ENCODE results near the gene H2BK1. TPM values are rescaled to one million over a fixed set of nuclear protein-coding genes. Genes with fewer than 3 reads are reported as not detected.

Gene H2BK1
- total RNA-seq, 2 donors from 2014 or later: not detected

DNA sequence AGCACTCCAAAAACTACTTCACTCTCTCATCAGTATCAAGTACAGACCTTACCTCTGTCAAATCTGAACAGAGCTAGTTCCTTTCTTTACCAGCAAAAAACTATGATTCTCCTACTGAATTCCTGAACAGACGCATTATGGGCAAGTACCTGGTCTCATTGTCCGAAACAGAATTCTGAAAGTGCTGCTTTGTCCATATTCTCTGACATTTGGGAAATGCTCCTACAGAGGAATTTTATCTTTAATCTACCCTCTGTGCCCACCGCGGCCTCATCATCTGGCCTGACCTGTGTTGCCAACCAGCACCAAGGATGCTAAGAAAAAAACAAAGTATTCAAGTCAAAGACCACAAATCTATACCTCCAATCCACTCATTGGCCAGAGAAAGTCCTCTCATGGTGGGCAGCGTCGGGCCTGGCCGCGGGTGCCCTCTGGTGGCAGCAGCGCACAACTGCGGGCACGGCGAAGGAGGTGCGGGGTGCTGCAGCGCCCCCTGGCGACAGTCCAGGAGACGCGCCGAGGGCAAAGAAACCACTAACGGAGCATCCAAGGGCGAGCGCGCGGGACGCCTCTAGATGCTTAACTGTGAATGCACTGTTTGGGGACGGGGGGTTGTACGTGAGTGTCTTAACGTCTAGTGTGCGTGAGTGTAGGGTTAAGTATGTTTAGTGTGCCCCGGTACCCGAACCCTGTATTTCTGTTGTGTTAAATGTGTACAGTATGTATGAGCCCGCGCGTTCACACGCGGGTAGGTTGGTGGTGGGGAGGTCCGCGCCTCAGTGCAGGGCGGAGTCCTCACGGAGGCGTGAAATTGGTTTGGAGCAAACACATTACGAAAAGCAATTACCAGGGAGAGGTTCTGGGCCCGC, 37.8 kb downstream of the H2BK1 start:
- no peak overlapping the region for H3K4me3 ChIP-seq
- peaks cover 0 to 17% of the 10 kb centered on the region in 2 donors for H3K27me3 ChIP-seq
- H3K9me3 ChIP-seq: no peaks in the 10 kb centered on the region
- ATAC-seq: peak; percentile 86
- peaks cover 10% of the 10 kb centered on the region for H3K4me1 ChIP-seq
- peak; percentile 74 to 83 (median 79) for DNase-seq
- H3K36me3 ChIP-seq (replicated peaks in 1 of 2; ENCODE audit: insufficient read depth in 1 of 2, low read depth in 2 of 2): no peaks in the 10 kb centered on the region
- TF ChIP-seq POLR2A (IDR thresholded peaks at IDR 0.05): no peak
- TF ChIP-seq, protein P1, sequence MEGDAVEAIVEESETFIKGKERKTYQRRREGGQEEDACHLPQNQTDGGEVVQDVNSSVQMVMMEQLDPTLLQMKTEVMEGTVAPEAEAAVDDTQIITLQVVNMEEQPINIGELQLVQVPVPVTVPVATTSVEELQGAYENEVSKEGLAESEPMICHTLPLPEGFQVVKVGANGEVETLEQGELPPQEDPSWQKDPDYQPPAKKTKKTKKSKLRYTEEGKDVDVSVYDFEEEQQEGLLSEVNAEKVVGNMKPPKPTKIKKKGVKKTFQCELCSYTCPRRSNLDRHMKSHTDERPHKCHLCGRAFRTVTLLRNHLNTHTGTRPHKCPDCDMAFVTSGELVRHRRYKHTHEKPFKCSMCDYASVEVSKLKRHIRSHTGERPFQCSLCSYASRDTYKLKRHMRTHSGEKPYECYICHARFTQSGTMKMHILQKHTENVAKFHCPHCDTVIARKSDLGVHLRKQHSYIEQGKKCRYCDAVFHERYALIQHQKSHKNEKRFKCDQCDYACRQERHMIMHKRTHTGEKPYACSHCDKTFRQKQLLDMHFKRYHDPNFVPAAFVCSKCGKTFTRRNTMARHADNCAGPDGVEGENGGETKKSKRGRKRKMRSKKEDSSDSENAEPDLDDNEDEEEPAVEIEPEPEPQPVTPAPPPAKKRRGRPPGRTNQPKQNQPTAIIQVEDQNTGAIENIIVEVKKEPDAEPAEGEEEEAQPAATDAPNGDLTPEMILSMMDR (IDR thresholded peaks at IDR 0.05): peak; percentile 100
- H3K27ac ChIP-seq: no peak overlapping the region
- intact Hi-C loops (cut with DNase I): loop anchor here (2.0 kb wide), 1 partner anchor 50 kb away; no protein-coding TSS in a partner anchor
- WGBS, 2 donors: 14 to 15% methylated on average over 42 of the region's 42 CpGs

DNA sequence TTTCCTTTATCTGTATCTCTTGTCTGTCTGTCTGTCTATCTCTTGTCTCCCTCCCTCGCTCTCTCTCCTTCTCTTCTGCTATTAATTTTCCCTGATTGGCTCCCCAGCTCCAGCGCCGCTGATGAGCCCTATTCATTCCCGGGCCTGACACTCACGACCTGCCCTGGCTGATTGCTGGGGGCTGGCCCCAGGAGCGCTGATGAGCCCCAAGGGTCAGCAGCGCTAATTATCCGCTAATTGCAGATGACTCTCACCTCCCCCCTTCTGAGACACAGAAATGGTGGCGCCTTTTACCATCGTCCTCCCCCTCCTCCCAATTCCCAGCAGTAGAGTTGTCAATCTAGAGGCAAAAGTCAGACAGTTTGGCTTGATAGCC, 41.5 kb downstream of the H2BK1 start:
- H3K4me3 ChIP-seq: no peak overlapping the region
- peaks cover 18% of the 10 kb centered on the region for H3K4me1 ChIP-seq
- TF ChIP-seq, protein P1 (IDR thresholded peaks at IDR 0.05): no peak
- no peak for TF ChIP-seq POLR2A (IDR thresholded peaks at IDR 0.05)
- H3K27ac ChIP-seq: no peak overlapping the region
- no peaks in the 10 kb centered on the region for H3K36me3 ChIP-seq (replicated peaks in 1 of 2; ENCODE audit: insufficient read depth in 1 of 2, low read depth in 2 of 2)
- H3K27me3 ChIP-seq: peaks cover 0 to 31% of the 10 kb centered on the region in 2 donors
- intact Hi-C loops (cut with DNase I): no loop called here
- no peak for ATAC-seq
- 54 to 57% methylated on average over 10 of the region's 10 CpGs for WGBS, 2 donors
- H3K9me3 ChIP-seq: no peaks in the 10 kb centered on the region
- no peak for DNase-seq

DNA sequence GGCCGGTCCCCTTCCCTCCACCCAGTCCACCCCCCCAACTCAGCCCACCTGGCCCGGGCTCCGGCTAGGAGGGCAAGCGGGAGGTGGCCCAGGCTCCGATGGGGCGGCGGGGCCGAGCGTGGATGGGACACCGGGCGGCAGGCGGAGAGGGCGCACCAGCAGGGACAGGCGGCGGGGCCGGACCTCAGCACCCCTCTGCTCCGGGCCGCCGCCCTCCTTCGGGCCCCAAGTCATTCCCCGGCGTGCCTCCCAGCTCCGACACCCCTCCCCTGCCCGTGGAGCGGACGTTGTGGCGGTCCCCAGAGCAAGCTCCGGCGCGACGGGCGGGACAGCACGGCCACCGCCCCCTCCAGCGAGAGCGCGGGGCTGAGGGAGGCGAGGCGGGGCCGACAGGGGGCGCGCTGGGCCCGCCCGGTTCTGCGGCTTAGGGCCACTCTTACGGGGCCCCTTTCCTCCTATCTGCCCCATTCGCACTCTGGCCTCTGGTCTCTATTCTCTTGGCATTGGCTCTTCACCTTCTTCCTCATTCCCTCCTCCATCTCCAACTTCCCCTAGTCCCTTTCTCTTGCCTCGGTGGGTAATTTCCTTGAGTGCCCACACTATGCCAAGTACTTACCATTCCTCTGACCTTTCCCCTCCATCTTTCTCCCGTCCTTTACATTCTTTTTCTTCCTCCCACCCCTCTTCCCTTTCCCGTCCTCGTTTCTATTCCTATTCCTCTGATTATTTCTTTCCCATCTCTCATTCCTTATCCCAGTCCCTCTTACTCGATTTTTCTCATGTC, 42.1 kb downstream of the H2BK1 start:
- Histone ChIP-seq H3K27ac (no peak overlapping the region), H3K9me3 (no peaks in the 10 kb centered on the region), H3K36me3 (replicated peaks in 1 of 2; ENCODE audit: insufficient read depth in 1 of 2, low read depth in 2 of 2) (no peaks in the 10 kb centered on the region), H3K27me3 (peaks cover 0 to 25% of the 10 kb centered on the region in 2 donors), H3K4me1 (peaks cover 18% of the 10 kb centered on the region), H3K4me3 (peak overlapping the region in 1 of 2 donors; percentile 30)
- peak; percentile 19 to 59 (median 34) for DNase-seq
- no peak for TF ChIP-seq POLR2A (IDR thresholded peaks at IDR 0.05)
- TF ChIP-seq, protein P1 (IDR thresholded peaks at IDR 0.05): peak; percentile 46 to 69 (median 55)
- 4 to 9% methylated on average over 10 to 46 of the region's 52 CpGs for WGBS, 2 donors
- ATAC-seq: peak; percentile 58
- intact Hi-C loops (cut with DNase I): no loop called here

DNA sequence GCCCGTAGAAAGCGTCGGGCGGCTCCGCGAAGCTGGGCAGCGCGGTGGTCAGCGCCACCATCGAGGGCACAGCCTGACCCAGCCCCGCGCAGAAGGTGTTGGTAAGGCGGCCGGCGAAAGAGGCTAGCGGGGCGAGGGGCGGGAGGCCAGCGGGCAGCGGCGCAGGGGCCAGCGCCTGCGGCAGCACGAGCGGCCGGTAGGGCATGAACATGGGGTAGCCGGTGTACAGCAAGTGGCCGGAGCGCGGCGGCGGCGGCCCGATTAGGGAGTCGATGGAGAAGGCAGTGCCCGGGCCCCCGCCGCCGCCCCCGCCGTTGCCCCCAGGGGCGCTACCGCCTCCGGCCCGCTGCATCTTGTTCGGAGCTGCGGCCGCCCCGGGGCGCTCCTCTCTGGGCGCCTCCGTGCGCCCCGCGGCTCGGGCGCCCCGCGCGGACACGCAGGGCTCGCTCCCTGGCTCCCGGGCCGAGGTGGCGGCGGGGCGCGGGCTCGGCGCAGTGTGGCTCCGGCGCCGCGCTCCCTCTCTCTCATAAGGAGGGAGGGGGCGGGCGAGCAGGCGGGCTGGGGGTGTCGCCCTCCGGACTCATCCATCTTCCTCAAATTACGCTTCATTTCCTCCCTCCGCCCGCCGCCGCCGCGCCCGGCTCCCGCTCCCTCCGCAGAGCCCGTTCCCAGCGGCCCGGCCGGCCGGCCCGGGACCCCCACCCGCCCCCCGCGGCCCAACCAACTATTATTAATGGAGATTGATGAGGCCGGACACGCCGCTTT, 42.9 kb downstream of the H2BK1 start, which contains the start of gene GBX1:
Gene GBX1 (minus strand): TSS at position 498 of the 765 bp plus-strand sequence. CDS start 146 bp downstream, at position 352.
- Histone ChIP-seq H3K9me3 (no peaks in the 10 kb centered on the region), H3K4me3 (peak within 1 kb of the TSS in 1 of 2 donors; percentile 30), H3K4me1 (peaks cover 18% of the 10 kb centered on the region), H3K27ac (no peak within 1 kb of the TSS), H3K27me3 (peaks cover 0 to 24% of the 10 kb centered on the region in 2 donors), H3K36me3 (replicated peaks in 1 of 2; ENCODE audit: insufficient read depth in 1 of 2, low read depth in 2 of 2) (no peaks in the 10 kb centered on the region)
- WGBS, 2 donors: 0% methylated on average over 92 of the region's 101 CpGs; no CpG with 5 or more reads in 1 of the 2 donors
- peak; percentile 58 for ATAC-seq
- intact Hi-C loops (cut with DNase I): no loop called here
- peak in 2 of 4 donors; percentile 12 to 34 for DNase-seq
- TF ChIP-seq POLR2A (IDR thresholded peaks at IDR 0.05): no peak
- TF ChIP-seq, protein P1 (IDR thresholded peaks at IDR 0.05): peak in 2 of 7 experiments; percentile 9 to 27

Measured in body of pancreas (tissue), 4 donors.